PFSK-1 (cell line): ENCODE results near the gene PARD6A.

ENCODE experiments used
- SIN3A ChIP-seq: IDR thresholded peaks from 2 replicates; pipeline ENCODE4 v1.6.1; 2012; ENCODE audit warnings: mild to moderate bottlenecking, low read length, moderate library complexity, borderline replicate concordance; ENCODE audit not compliant: insufficient read depth
- TAF1 ChIP-seq: IDR thresholded peaks from 2 replicates; pipeline ENCODE4 v1.6.1; 2012; ENCODE audit warnings: low read length, control low read depth, borderline replicate concordance; ENCODE audit not compliant: insufficient read depth

- no peak for TF ChIP-seq SIN3A
- TF ChIP-seq TAF1 = no peak
Observed at GRCh38 chr16:67661886-67662652, 1.3 kb downstream of the PARD6A start.
